ENCODE results near the gene ADGRD1. TPM values are rescaled to one million over a fixed set of nuclear protein-coding genes. Genes with fewer than 3 reads are reported as not detected.
"Not testable (repeated sequence)": the region's sequence is repeated elsewhere in the genome, so short reads cannot be mapped to it uniquely, and the experiment has no call there.

ADGRD1 gene
- 108 TPM for total RNA-seq
- long read RNA-seq, partial matches to known transcripts = 25 of 109 reads
- long read RNA-seq, other reads (novel, unspliced or antisense) = 81 of 109 reads

DNA sequence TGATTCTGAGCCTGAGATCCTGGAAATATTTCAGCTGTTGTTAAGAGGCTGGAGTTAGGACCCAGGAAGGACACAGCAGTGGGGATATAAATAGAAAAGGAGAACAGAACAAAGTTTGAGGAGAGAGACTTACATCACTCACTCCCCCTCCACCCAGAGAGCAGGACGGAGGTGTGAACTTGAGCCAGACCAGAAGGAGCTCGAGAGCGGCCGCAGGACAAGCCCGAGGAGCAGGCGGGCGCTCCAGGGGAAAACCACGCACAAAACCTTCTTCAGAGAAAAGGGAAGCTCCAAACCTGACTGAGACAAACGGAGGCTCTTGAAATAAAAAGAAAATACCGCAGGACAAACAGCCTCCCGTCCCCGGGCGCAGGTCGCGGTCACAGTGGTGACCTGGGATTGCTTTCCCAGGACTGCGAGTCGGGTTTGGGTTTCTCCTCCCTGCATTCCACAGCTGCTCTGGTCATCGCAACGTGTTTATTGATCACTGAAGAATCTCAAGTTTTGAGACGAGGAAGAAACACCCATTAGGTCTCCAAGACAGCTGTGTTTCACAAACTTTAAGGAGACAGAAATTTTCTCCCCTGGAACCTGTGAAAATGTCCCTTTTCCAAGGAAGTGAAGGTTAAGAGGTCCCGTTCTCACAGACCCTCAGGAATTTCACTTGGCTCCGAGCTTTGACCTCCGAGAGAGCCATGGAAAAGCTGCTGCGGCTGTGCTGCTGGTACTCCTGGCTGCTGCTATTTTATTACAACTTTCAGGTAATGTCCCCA, at the start of gene ADGRD1:
Gene ADGRD1, plus strand, starts transcription at position 137 of the 773 bp plus-strand sequence. Its CDS starts 559 bp downstream, at position 696.
- TF ChIP-seq, protein P1, sequence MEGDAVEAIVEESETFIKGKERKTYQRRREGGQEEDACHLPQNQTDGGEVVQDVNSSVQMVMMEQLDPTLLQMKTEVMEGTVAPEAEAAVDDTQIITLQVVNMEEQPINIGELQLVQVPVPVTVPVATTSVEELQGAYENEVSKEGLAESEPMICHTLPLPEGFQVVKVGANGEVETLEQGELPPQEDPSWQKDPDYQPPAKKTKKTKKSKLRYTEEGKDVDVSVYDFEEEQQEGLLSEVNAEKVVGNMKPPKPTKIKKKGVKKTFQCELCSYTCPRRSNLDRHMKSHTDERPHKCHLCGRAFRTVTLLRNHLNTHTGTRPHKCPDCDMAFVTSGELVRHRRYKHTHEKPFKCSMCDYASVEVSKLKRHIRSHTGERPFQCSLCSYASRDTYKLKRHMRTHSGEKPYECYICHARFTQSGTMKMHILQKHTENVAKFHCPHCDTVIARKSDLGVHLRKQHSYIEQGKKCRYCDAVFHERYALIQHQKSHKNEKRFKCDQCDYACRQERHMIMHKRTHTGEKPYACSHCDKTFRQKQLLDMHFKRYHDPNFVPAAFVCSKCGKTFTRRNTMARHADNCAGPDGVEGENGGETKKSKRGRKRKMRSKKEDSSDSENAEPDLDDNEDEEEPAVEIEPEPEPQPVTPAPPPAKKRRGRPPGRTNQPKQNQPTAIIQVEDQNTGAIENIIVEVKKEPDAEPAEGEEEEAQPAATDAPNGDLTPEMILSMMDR (IDR thresholded peaks at IDR 0.05) = no peak
- ATAC-seq = peak; percentile 92 to 93
- peak; percentile 79 for DNase-seq

DNA sequence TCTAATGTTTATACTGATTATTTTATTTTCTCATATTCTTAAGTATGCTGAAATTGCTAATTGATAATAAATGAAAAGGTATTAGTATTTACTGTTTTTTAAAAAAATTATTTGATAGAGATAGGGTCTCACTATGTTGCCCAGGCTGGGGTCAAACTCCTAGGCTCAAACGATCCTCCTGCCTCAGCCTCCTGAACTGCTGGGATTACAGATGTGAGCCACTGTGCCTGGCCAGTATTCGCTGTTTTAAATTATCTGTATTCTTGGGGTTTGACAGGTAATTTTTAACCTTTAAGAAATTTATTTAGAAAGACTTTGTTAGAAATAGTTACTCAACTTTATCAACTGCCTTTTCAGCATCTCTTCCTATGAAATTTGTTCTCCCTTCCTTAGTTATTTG, 49.6 kb upstream of the ADGRD1 start:
- Histone ChIP-seq H3K27me3 (ENCODE audit: low read depth) (no peaks in the 10 kb centered on the region), H3K36me3 (no peaks in the 10 kb centered on the region), H3K9me3 (no peaks in the 10 kb centered on the region), H3K4me1 (no peaks in the 10 kb centered on the region), H3K27ac (no peak overlapping the region), H3K4me3 (no peak overlapping the region)
- TF ChIP-seq, protein P1 (IDR thresholded peaks at IDR 0.05) = no peak
- ATAC-seq = no peak
- intact Hi-C loops (cut with DNase I) = no loop called here
- no peak for DNase-seq

More for the DNA sequence above, at the start of gene ADGRD1:
- Histone ChIP-seq H3K27me3 (ENCODE audit: low read depth) (no peaks in the 10 kb centered on the region), H3K4me3 (peak within 1 kb of the TSS; percentile 66), H3K4me1 (peaks cover 24% of the 10 kb centered on the region), H3K36me3 (no peaks in the 10 kb centered on the region), H3K27ac (peak within 1 kb of the TSS; percentile 86), H3K9me3 (no peaks in the 10 kb centered on the region)
- intact Hi-C loops (cut with DNase I) = no loop called here

DNA sequence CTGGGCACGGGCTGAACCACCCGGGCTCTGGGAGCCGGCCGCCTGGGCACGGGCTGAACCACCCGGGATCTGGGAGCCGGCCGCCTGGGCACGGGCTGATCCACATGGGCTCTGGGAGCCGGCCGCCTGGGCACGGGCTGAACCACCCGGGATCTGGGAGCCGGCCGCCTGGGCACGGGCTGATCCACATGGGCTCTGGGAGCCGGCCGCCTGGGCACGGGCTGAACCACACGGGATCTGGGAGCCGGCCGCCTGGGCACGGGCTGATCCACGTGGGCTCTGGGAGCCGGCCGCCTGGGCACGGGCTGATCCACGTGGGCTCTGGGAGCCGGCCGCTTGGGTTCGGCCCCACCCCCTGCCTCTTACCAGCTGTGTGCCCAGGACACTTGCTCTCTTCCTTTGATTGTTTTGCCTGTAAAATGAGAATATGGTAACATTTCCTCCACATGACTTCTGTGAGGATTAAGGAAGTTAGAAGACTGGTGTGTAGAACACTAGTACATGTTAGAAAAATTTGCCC, 48.7 kb upstream of the ADGRD1 start:
- H3K27ac ChIP-seq; H3K4me1 ChIP-seq; DNase-seq; H3K27me3 ChIP-seq (ENCODE audit: low read depth); H3K9me3 ChIP-seq; H3K4me3 ChIP-seq; H3K36me3 ChIP-seq; intact Hi-C loops (cut with DNase I); ATAC-seq: not testable (repeated sequence)

DNA sequence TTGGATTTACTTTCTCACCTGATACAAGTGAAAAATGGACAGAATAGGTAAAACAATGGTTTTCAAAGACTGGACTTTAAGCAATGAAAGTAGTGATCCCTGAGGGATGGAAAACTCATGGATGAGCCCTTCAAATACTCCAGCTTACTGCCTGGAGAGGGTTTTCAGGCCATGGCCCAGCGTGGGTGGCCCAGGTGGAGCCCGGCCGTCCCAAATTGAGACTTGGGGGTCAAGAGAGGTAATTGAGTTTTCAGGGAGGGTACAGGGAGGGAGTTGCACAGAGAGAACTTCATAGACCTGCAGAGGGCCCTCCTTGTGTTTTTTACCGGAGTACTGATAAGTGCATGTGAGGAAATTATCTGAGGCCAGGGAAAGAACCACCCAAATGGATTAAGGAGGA, 44.6 kb upstream of the ADGRD1 start:
- Histone ChIP-seq H3K27me3 (ENCODE audit: low read depth) (no peaks in the 10 kb centered on the region), H3K4me3 (no peak overlapping the region), H3K36me3 (no peaks in the 10 kb centered on the region), H3K27ac (no peak overlapping the region), H3K9me3 (peaks cover 7% of the 10 kb centered on the region), H3K4me1 (no peaks in the 10 kb centered on the region)
- DNase-seq (no peak), ATAC-seq (no peak)
- TF ChIP-seq, protein P1 (IDR thresholded peaks at IDR 0.05) = no peak
- intact Hi-C loops (cut with DNase I) = no loop called here

DNA sequence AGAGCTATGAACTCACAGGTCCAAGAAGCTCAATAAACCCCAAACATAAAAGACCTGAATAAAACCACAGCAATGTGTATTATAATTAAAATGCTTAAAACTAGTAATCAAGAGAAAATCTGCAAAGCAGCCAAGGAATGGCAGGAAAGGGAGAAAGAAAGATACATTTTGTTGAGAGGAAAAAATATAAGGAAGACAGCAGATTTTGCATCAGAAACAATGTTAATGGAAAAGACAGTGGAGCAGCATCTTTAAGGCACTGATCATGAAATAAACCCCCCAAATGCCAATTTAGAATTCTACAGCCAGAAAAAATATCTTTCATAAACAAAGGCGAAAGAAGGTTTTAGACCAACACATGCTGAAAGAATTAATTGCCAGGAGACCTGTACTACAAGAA, 42.5 kb upstream of the ADGRD1 start:
- intact Hi-C loops (cut with DNase I) = no loop called here
- no peak overlapping the region for H3K4me3 ChIP-seq
- H3K36me3 ChIP-seq = no peaks in the 10 kb centered on the region
- TF ChIP-seq, protein P1 (IDR thresholded peaks at IDR 0.05) = no peak
- peaks cover 7% of the 10 kb centered on the region for H3K9me3 ChIP-seq
- H3K27ac ChIP-seq = no peak overlapping the region
- H3K27me3 ChIP-seq (ENCODE audit: low read depth) = no peaks in the 10 kb centered on the region
- no peak for DNase-seq
- no peak for ATAC-seq
- no peaks in the 10 kb centered on the region for H3K4me1 ChIP-seq

DNA sequence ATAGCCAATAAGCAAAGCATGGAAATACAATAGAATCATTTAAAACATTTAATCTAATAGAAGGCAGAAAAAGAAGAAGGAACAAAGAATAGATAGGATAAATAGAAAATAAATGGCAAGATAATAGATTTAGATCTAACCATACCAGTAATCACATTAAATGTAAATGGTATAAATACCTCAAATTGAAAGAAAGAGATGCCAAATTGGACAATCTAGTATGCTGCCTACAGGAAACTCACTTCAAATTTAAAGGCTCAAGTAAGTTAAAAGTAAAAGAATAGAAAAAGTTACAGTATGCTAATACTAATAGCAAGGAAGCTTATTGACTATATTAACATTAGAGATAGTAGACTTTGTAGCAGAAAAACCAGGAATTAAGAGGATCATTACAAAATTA, 41.8 kb upstream of the ADGRD1 start:
- H3K4me3 ChIP-seq = no peak overlapping the region
- intact Hi-C loops (cut with DNase I) = no loop called here
- H3K27ac ChIP-seq = no peak overlapping the region
- TF ChIP-seq, protein P1 (IDR thresholded peaks at IDR 0.05) = no peak
- H3K4me1 ChIP-seq = peaks cover 6% of the 10 kb centered on the region
- no peaks in the 10 kb centered on the region for H3K27me3 ChIP-seq (ENCODE audit: low read depth)
- peaks cover 7% of the 10 kb centered on the region for H3K9me3 ChIP-seq
- DNase-seq (no peak), ATAC-seq (no peak)
- H3K36me3 ChIP-seq = no peaks in the 10 kb centered on the region

Data from lower lobe of right lung (tissue), 2 donors.